HepG2 (cell line): ENCODE measurements around the gene KCNQ2. TPM values are rescaled to one million over a fixed set of nuclear protein-coding genes. Genes with fewer than 3 reads are reported as not detected.

Experiments
- DNMT3B ChIP-seq: conservative IDR thresholded peaks from 2 replicates; pipeline ENCODE4 v1.6.1; 2016; ENCODE audit warnings: missing biosample characterization, control low read depth
- FOXP4 ChIP-seq: sonication (generic); formaldehyde crosslinking; IDR thresholded peaks from 2 replicates; pipeline ENCODE4 v1.4.0; 2020; ENCODE audit warnings: missing genetic modification reagents
- HES4 ChIP-seq: sonication (generic); formaldehyde crosslinking; IDR thresholded peaks from 2 replicates; pipeline ENCODE4 v1.9.0; 2021; ENCODE audit warnings: mild to moderate bottlenecking, missing genetic modification reagents, borderline replicate concordance
- HNRNPK ChIP-seq: fragments of 200-400 bp; formaldehyde crosslinking; IDR thresholded peaks from 2 replicates; pipeline ENCODE4 v1.6.1; 2018; ENCODE audit warnings: low read length, low read depth, moderate library complexity, mild to moderate bottlenecking; ENCODE audit not compliant: poor library complexity, severe bottlenecking
- HNRNPL ChIP-seq: fragments of 200-400 bp; formaldehyde crosslinking; IDR thresholded peaks from 2 replicates; pipeline ENCODE4 v1.6.1; 2017; ENCODE audit warnings: mild to moderate bottlenecking, low read depth, low read length
- PHF5A ChIP-seq: IDR thresholded peaks from one replicate; pipeline ENCODE4 v1.6.1; 2018; ENCODE audit warnings: low read depth, missing genetic modification reagents; ENCODE audit not compliant: unreplicated experiment
- SMAD1 ChIP-seq: sonication (generic); formaldehyde crosslinking; IDR thresholded peaks from 2 replicates; pipeline ENCODE4 v1.4.0; 2020; ENCODE audit warnings: missing genetic modification reagents, low read depth, mild to moderate bottlenecking, borderline replicate concordance
- SRY ChIP-seq: sonication (generic); formaldehyde crosslinking; IDR thresholded peaks from 2 replicates; pipeline ENCODE4 v1.8.0; 2022; ENCODE audit warnings: mild to moderate bottlenecking, missing genetic modification reagents
- ZNF282 ChIP-seq: fragments of 450-650 bp; IDR thresholded peaks from 2 replicates; pipeline ENCODE4 v1.6.1; 2018; ENCODE audit not compliant: partially characterized antibody
- ZNF530 ChIP-seq: sonication (generic); formaldehyde crosslinking; IDR thresholded peaks from 2 replicates; pipeline ENCODE4 v1.5.0; 2020; ENCODE audit warnings: low read depth, mild to moderate bottlenecking, missing genetic modification reagents
- ZNF646 ChIP-seq: sonication (generic); formaldehyde crosslinking; IDR thresholded peaks from 2 replicates; pipeline ENCODE4 v1.9.0; 2021; ENCODE audit warnings: mild to moderate bottlenecking, missing genetic modification reagents
- ZNF687 ChIP-seq: sonication (generic); formaldehyde crosslinking; IDR thresholded peaks from 2 replicates; pipeline ENCODE4 v1.5.1; 2020; ENCODE audit warnings: mild to moderate bottlenecking, missing genetic modification reagents, moderate library complexity
- ZNF883 ChIP-seq: sonication (generic); formaldehyde crosslinking; IDR thresholded peaks from 2 replicates; pipeline ENCODE4 v1.5.1; 2020; ENCODE audit warnings: mild to moderate bottlenecking, missing genetic modification reagents; ENCODE audit errors: not compliant biosample characterization
- polyA plus RNA-seq, 8 experiments: library from polyadenylated mRNA; depleted of rRNA in 3 of 8; stranded (reverse) in 7 of 8; unstranded in 1 of 8; fragments of >200 nt; fragmentation: Illumina TruSeq in 4 of 8; extraction: Trizol in 4 of 8; gene quantifications; 2 replicates each; pipeline versions ENCODE4 v1.2.1 to v1.2.3, GENCODE V29; 2011 to 2016; ENCODE audit warnings: low read depth in 4 of 8, missing spikeins in 1 of 8, mixed read lengths in 1 of 8; ENCODE audit not compliant: insufficient read depth in 1 of 8
- total RNA-seq, 5 experiments: library from RNA; depleted of rRNA; stranded (reverse); fragments of >200 nt; fragmentation: Illumina TruSeq; extraction: Trizol; gene quantifications; 2 replicates each; pipeline ENCODE4 v1.2.3, GENCODE V29; 2016; ENCODE audit warnings: low read depth in 1 of 5
- TF ChIP-seq, protein P1 (sequence below): IDR thresholded peaks from 2 replicates; pipeline ENCODE4 v1.6.1; 2018; ENCODE audit warnings: missing genetic modification reagents
- TF ChIP-seq, protein P2 (sequence below): sonication (generic); formaldehyde crosslinking; IDR thresholded peaks from 2 replicates; pipeline ENCODE4 v1.4.0; 2020; ENCODE audit warnings: missing genetic modification reagents

Gene KCNQ2
- total and polyA plus RNA-seq, 2 of the 13 experiments (the other 11 are each of a cell fraction or from before 2014, with no cell fraction given), result not detected

GRCh38 chr20:63496596-63497120 is 24.2 kb upstream of the KCNQ2 start (continued):
- TF ChIP-seq, protein P1, sequence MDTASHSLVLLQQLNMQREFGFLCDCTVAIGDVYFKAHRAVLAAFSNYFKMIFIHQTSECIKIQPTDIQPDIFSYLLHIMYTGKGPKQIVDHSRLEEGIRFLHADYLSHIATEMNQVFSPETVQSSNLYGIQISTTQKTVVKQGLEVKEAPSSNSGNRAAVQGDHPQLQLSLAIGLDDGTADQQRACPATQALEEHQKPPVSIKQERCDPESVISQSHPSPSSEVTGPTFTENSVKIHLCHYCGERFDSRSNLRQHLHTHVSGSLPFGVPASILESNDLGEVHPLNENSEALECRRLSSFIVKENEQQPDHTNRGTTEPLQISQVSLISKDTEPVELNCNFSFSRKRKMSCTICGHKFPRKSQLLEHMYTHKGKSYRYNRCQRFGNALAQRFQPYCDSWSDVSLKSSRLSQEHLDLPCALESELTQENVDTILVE (CRISPR knock-in tag), result no peak
- no peak for TF ChIP-seq ZNF530
- TF ChIP-seq HES4 (CRISPR knock-in tag), result no peak
- no peak for TF ChIP-seq PHF5A (CRISPR knock-in tag)
- peak; percentile 43 for TF ChIP-seq HNRNPL
- TF ChIP-seq SMAD1, result no peak
- no peak for TF ChIP-seq HNRNPK
- TF ChIP-seq, protein P2, sequence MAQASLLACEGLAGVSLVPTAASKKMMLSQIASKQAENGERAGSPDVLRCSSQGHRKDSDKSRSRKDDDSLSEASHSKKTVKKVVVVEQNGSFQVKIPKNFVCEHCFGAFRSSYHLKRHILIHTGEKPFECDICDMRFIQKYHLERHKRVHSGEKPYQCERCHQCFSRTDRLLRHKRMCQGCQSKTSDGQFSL, result no peak
- TF ChIP-seq ZNF646 (CRISPR knock-in tag), result no peak
- no peak for TF ChIP-seq ZNF282
- TF ChIP-seq FOXP4, result no peak
- 0 out of 2 replicates have a peak, but pooled peaks have one; percentile 26 for TF ChIP-seq ZNF687 (CRISPR knock-in tag)
- TF ChIP-seq ZNF883 (CRISPR knock-in tag), result peak; percentile 5
- no peak for TF ChIP-seq SRY (CRISPR knock-in tag)
- TF ChIP-seq DNMT3B (CRISPR knock-in tag), result no peak
